H1 (cell line): ENCODE results near the gene ARCN1.

Source experiments
- ATF3 ChIP-seq: IDR thresholded peaks from 2 replicates; pipeline ENCODE4 v1.6.1; 2011; ENCODE audit warnings: low read depth, mild to moderate bottlenecking, low read length; ENCODE audit not compliant: insufficient read depth
- BRCA1 ChIP-seq: IDR thresholded peaks from 2 replicates; pipeline ENCODE4 v1.6.1; 2012; ENCODE audit warnings: low read depth, low read length, improper control_type of control experiment
- CEBPB ChIP-seq: IDR thresholded peaks from 2 replicates; pipeline ENCODE4 v1.6.1; 2012; ENCODE audit warnings: low read depth, low read length
- JUN ChIP-seq: IDR thresholded peaks from 2 replicates; pipeline ENCODE4 v1.6.1; 2011; ENCODE audit warnings: low read depth, mild to moderate bottlenecking, improper control_type of control experiment, low read length
- JUND ChIP-seq: IDR thresholded peaks from 2 replicates; pipeline ENCODE4 v1.6.1; 2011; ENCODE audit warnings: mild to moderate bottlenecking, improper control_type of control experiment, low read length
- NRF1 ChIP-seq: IDR thresholded peaks from 2 replicates; pipeline ENCODE4 v1.6.1; 2011; ENCODE audit warnings: mild to moderate bottlenecking, low read depth, low read length, improper control_type of control experiment
- POLR2A ChIP-seq, 2 experiments: IDR thresholded peaks; 1 replicate in 1 of 2; 2 replicates in 1 of 2; pipeline ENCODE4 v1.6.1; 2011; ENCODE audit warnings: low read depth in 2 of 2, low read length in 2 of 2, mild to moderate bottlenecking in 2 of 2; ENCODE audit errors: control extremely low read depth in 1 of 2
- RAD21 ChIP-seq, 2 experiments: IDR thresholded peaks in 1 of 2; conservative IDR thresholded peaks in 1 of 2; 2 replicates each; pipeline ENCODE4 v1.6.1; 2011; ENCODE audit warnings: low read depth in 2 of 2, low read length in 2 of 2, improper control_type of control experiment in 1 of 2, inconsistent platforms in 1 of 2, mild to moderate bottlenecking in 1 of 2, moderate library complexity in 1 of 2
- SP2 ChIP-seq: IDR thresholded peaks from 2 replicates; pipeline ENCODE4 v1.6.1; 2012; ENCODE audit warnings: mild to moderate bottlenecking, low read length, inconsistent platforms
- TF ChIP-seq, protein P1 (sequence below), 3 experiments: IDR thresholded peaks; 1 replicate in 2 of 3; 2 replicates in 1 of 3; pipeline versions ENCODE4 v1.5.1 to v1.6.1; 2011; ENCODE audit warnings: low read length in 3 of 3, mild to moderate bottlenecking in 3 of 3, inconsistent platforms in 2 of 3, low read depth in 1 of 3, moderate library complexity in 1 of 3; ENCODE audit not compliant: insufficient read depth in 1 of 3; ENCODE audit errors: control extremely low read depth in 1 of 3

- no peak for TF ChIP-seq RAD21 (IDR thresholded peaks at IDR 0.05 in 1 of 2, conservative IDR thresholded peaks at IDR 0.05 in 1 of 2; ENCODE audit: low read depth in 2 of 2, low read length in 2 of 2)
- TF ChIP-seq, protein P1, sequence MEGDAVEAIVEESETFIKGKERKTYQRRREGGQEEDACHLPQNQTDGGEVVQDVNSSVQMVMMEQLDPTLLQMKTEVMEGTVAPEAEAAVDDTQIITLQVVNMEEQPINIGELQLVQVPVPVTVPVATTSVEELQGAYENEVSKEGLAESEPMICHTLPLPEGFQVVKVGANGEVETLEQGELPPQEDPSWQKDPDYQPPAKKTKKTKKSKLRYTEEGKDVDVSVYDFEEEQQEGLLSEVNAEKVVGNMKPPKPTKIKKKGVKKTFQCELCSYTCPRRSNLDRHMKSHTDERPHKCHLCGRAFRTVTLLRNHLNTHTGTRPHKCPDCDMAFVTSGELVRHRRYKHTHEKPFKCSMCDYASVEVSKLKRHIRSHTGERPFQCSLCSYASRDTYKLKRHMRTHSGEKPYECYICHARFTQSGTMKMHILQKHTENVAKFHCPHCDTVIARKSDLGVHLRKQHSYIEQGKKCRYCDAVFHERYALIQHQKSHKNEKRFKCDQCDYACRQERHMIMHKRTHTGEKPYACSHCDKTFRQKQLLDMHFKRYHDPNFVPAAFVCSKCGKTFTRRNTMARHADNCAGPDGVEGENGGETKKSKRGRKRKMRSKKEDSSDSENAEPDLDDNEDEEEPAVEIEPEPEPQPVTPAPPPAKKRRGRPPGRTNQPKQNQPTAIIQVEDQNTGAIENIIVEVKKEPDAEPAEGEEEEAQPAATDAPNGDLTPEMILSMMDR (IDR thresholded peaks at IDR 0.05; ENCODE audit: control extremely low read depth in 1 of 3, insufficient read depth in 1 of 3, low read depth in 1 of 3, low read length in 3 of 3) = no peak
- no peak for TF ChIP-seq ATF3
- no peak for TF ChIP-seq JUND
- TF ChIP-seq SP2 = no peak
- no peak for TF ChIP-seq POLR2A (IDR thresholded peaks at IDR 0.05; ENCODE audit: control extremely low read depth in 1 of 2, low read depth in 2 of 2, low read length in 2 of 2)
- TF ChIP-seq BRCA1 = no peak
- no peak for TF ChIP-seq NRF1
- no peak for TF ChIP-seq JUN
- TF ChIP-seq CEBPB = no peak
Observed at GRCh38 chr11:118614511-118614910, 42.3 kb downstream of the ARCN1 start.
